CD4-positive, CD25-positive, alpha-beta regulatory T cell (primary cell): ENCODE results near the gene RPS6KA5. TPM values are rescaled to one million over a fixed set of nuclear protein-coding genes. Genes with fewer than 3 reads are reported as not detected.

Experiments used
- ATAC-seq, 2 donors: fragments of 150-1000 bp; cut with Tn5 transposase; one replicate each; pipeline ENCODE4 v1.10.0; 2021; ENCODE audit warnings: low read depth in 2 of 2, moderate number of reproducible peaks in 2 of 2, moderate library complexity in 1 of 2
- DNase-seq, 3 donors: peaks; one replicate each; pipeline versions ENCODE4 v3.0.0 to v3.0.0-alpha.2; 2012 to 2022; ENCODE audit warnings: mixed read lengths in 1 of 3
- H3K27ac ChIP-seq: one replicate; pipeline ENCODE4 v1.7.0; 2013; ENCODE audit warnings: mild to moderate bottlenecking, low read length; ENCODE audit not compliant: insufficient read depth, poor library complexity, severe bottlenecking
- H3K27me3 ChIP-seq: one replicate; pipeline ENCODE4 v1.7.0; 2013; ENCODE audit warnings: low read length; ENCODE audit not compliant: control insufficient read depth, insufficient read depth
- H3K36me3 ChIP-seq: one replicate; pipeline ENCODE4 v1.7.0; 2013; ENCODE audit warnings: mild to moderate bottlenecking, low read length, moderate library complexity; ENCODE audit not compliant: control insufficient read depth, insufficient read depth
- H3K4me1 ChIP-seq: 2 replicates; pipeline ENCODE4 v1.7.0; 2013; ENCODE audit warnings: mild to moderate bottlenecking, low read length; ENCODE audit not compliant: insufficient read depth, control insufficient read depth, poor library complexity, severe bottlenecking
- H3K4me3 ChIP-seq: one replicate; pipeline ENCODE4 v1.7.0; 2013; ENCODE audit warnings: low read depth, mild to moderate bottlenecking, low read length, moderate library complexity
- H3K9me3 ChIP-seq, 2 experiments: 1 replicate in 1 of 2; 2 replicates in 1 of 2; pipeline ENCODE4 v1.7.0; 2013; ENCODE audit warnings: low read length in 2 of 2, mild to moderate bottlenecking in 1 of 2, moderate library complexity in 1 of 2; ENCODE audit not compliant: control insufficient read depth in 2 of 2
- H3K27ac Mint-ChIP-seq, 3 donors: one replicate each; pipeline ENCODE4 v1.8.0; 2020 to 2022; ENCODE audit warnings: mild to moderate bottlenecking in 3 of 3, mixed read lengths in 3 of 3, moderate library complexity in 2 of 3
- H3K27me3 Mint-ChIP-seq: one replicate; pipeline ENCODE4 v1.8.0; 2022; ENCODE audit warnings: mild to moderate bottlenecking, mixed read lengths
- H3K36me3 Mint-ChIP-seq: one replicate; pipeline ENCODE4 v1.8.0; 2020; ENCODE audit warnings: mixed read lengths
- H3K4me1 Mint-ChIP-seq, 4 donors: one replicate each; pipeline ENCODE4 v1.8.0; 2020 to 2022; ENCODE audit warnings: mixed read lengths in 4 of 4, mild to moderate bottlenecking in 1 of 4
- H3K4me3 Mint-ChIP-seq, 4 donors: one replicate each; pipeline ENCODE4 v1.8.0; 2020 to 2022; ENCODE audit warnings: mild to moderate bottlenecking in 4 of 4, mixed read lengths in 4 of 4, moderate library complexity in 3 of 4
- H3K9me3 Mint-ChIP-seq, 7 donors: one replicate each; pipeline ENCODE4 v1.8.0; 2020 to 2022; ENCODE audit warnings: mixed read lengths in 7 of 7, mild to moderate bottlenecking in 3 of 7, moderate library complexity in 2 of 7
- polyA plus RNA-seq, 4 donors: library from polyadenylated mRNA; unstranded; fragments of 300-500 nt; fragmentation: Illumina TruSeq; gene quantifications; one replicate each; pipeline ENCODE4 v1.2.3, GENCODE V29; 2021
- total RNA-seq: library from RNA; stranded (reverse); gene quantifications from one replicate; pipeline ENCODE4 v1.2.3, GENCODE V29; 2022

RPS6KA5 gene
- total and polyA plus RNA-seq, 5 donors from 2014 or later = 20.9 to 38.2 (median 25.7) TPM

DNA sequence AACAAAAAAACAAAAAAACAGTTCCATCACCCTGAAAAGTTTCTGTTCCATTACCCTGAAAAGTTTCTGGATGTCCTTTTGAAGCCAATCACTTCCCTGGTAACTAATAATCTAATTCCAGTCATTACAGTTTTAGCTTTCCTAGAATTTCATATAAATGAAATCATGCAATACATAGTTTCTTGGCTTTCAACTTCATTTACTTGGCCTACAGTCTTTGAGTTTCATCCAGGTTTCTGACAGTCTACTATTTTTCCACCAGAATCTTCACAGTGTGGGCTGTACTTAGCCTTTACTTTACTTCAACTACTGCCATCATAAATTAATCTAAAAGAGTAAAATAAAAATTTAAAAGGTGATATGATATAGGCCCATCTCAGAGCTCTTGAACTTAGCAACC is 55.5 kb downstream of the RPS6KA5 start:
- no peak overlapping the region for H3K4me3 Mint-ChIP-seq

DNA sequence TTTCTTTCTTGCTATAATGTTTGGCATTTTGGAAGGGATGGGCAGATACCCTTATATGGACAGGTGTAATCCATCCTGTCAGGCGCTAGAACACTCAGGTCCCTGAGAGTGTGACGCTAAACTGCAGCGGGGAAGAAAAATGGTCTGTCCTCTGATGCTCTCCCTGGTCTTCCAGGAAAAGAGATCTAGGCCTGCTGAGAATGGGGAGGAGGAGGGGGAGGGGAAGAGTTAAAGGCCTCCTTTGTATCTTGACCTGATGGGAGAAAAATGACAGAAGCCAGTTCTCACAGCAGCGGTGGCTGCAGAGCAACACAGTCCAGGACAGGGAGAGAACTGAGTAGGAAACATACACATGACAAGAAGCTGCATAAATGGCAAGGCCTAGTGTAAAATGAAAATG is 61.1 kb downstream of the RPS6KA5 start:
- Histone ChIP-seq H3K27ac (no peak overlapping the region), H3K9me3 (no peaks in the 10 kb centered on the region), H3K36me3 (peaks cover 36% of the 10 kb centered on the region), H3K4me3 (no peak overlapping the region), H3K27me3 (no peaks in the 10 kb centered on the region), H3K4me1 (peaks cover 7% of the 10 kb centered on the region)
- peaks cover 23% of the 10 kb centered on the region for H3K36me3 Mint-ChIP-seq
- H3K27me3 Mint-ChIP-seq = no peaks in the 10 kb centered on the region
- no peak for DNase-seq
- H3K27ac Mint-ChIP-seq = peak overlapping the region in 2 of 3 donors; percentile 60 to 62
- no peaks in the 10 kb centered on the region for H3K9me3 Mint-ChIP-seq
- H3K4me3 Mint-ChIP-seq = no peak overlapping the region
- no peak for ATAC-seq
- peaks cover 19 to 30% (median 23%) of the 10 kb centered on the region in 4 donors for H3K4me1 Mint-ChIP-seq

More for the DNA sequence above, 55.5 kb downstream of the RPS6KA5 start:
- H3K27ac Mint-ChIP-seq = no peak overlapping the region
- no peaks in the 10 kb centered on the region for H3K27me3 ChIP-seq
- H3K4me1 ChIP-seq = peaks cover 31% of the 10 kb centered on the region
- no peak overlapping the region for H3K27ac ChIP-seq
- H3K9me3 Mint-ChIP-seq = no peaks in the 10 kb centered on the region
- ATAC-seq = no peak
- no peaks in the 10 kb centered on the region for H3K9me3 ChIP-seq
- H3K27me3 Mint-ChIP-seq = no peaks in the 10 kb centered on the region
- DNase-seq = no peak
- H3K36me3 ChIP-seq = peaks cover 2% of the 10 kb centered on the region
- H3K36me3 Mint-ChIP-seq = peaks cover 5% of the 10 kb centered on the region
- peaks cover 35 to 53% (median 41%) of the 10 kb centered on the region in 4 donors for H3K4me1 Mint-ChIP-seq
- no peak overlapping the region for H3K4me3 ChIP-seq

DNA sequence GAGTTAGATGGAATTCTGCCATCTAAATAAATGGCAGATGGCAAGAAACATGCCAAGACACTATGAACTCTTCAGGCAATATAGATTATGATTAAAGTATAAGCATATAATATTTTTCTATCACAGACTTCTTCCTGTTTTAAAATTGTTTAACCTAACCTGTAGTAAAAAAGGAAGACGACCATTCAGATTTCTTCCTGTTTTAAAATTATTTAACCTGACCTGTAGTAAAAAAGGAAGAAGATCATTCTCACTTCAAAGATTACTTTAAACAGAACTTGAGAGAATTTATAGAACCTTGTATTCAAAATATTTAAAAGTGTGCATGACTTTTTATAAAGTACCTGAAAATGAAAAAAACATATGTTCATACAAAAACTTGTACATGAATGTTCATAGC is 63.5 kb downstream of the RPS6KA5 start:
- no peak overlapping the region for H3K4me3 ChIP-seq
- DNase-seq (no peak), ATAC-seq (no peak)
- H3K4me1 ChIP-seq = peaks cover under 1% of the 10 kb centered on the region
- no peaks in the 10 kb centered on the region for H3K9me3 ChIP-seq
- no peaks in the 10 kb centered on the region for H3K27me3 ChIP-seq
- H3K27ac Mint-ChIP-seq = no peak overlapping the region
- no peak overlapping the region for H3K27ac ChIP-seq
- peaks cover 36% of the 10 kb centered on the region for H3K36me3 ChIP-seq
- peaks cover 24 to 44% (median 34%) of the 10 kb centered on the region in 4 donors for H3K4me1 Mint-ChIP-seq
- H3K36me3 Mint-ChIP-seq = peaks cover 39% of the 10 kb centered on the region
- no peak overlapping the region for H3K4me3 Mint-ChIP-seq
- peaks cover 0 to 2% (median 0%) of the 10 kb centered on the region in 7 donors for H3K9me3 Mint-ChIP-seq
- H3K27me3 Mint-ChIP-seq = no peaks in the 10 kb centered on the region

DNA sequence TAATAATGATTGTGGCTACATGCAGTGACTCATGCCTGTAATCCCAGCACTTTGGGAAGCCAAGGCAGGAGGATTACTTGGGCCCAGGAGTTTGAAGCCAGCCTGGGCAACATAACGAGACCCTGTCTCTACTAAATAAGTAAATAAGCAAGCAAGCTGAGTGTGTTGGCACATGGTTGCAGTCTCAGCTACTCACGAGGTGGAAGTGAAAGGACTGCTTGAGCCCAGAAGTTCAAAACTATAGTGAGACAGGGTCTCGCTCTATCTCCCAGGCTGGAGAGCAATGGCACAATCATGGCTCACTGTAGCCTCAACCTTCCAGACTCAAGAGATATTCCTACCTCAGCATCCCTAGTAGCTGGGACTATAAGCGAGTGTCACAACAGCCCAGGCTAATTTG is 64.7 kb downstream of the RPS6KA5 start:
- Histone ChIP-seq H3K4me3 (no peak overlapping the region), H3K4me1 (no peaks in the 10 kb centered on the region), H3K9me3 (no peaks in the 10 kb centered on the region), H3K27ac (no peak overlapping the region), H3K36me3 (peaks cover 39% of the 10 kb centered on the region), H3K27me3 (no peaks in the 10 kb centered on the region)
- no peak for DNase-seq
- Mint-ChIP-seq H3K27ac (no peak overlapping the region), H3K9me3 (peaks cover 0 to 2% (median 0%) of the 10 kb centered on the region in 7 donors), H3K27me3 (no peaks in the 10 kb centered on the region), H3K4me1 (peaks cover 24 to 52% (median 33%) of the 10 kb centered on the region in 4 donors), H3K4me3 (no peak overlapping the region), H3K36me3 (peaks cover 46% of the 10 kb centered on the region)
- no peak for ATAC-seq

DNA sequence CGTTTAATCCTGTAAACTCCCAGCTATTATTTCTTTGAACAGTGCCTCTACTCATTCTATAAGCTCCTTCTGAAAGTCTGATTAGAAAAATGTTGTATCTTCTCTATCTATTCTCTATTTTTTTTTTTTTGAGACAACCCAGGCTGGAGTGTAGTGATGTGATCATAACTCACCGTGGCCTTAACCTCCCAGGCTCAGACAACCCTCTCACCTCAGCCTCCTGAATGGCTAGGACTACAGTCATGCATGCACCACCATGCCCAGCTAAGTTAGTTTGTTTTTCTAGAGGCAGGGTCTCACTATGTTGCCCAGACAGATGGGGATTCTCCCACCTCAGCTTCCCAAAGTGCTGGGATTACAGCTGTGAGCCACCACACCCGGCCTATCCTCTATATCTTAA is 66.6 kb downstream of the RPS6KA5 start:
- ATAC-seq (no peak), DNase-seq (no peak)
- no peak overlapping the region for H3K27ac ChIP-seq
- no peaks in the 10 kb centered on the region for H3K9me3 ChIP-seq
- peaks cover 25% of the 10 kb centered on the region for H3K36me3 ChIP-seq
- Mint-ChIP-seq H3K27me3 (no peaks in the 10 kb centered on the region), H3K9me3 (peaks cover 0 to 2% (median 0%) of the 10 kb centered on the region in 7 donors), H3K4me1 (peaks cover 26 to 55% (median 39%) of the 10 kb centered on the region in 4 donors), H3K4me3 (peak overlapping the region in 1 of 4 donors; percentile 39), H3K27ac (peak overlapping the region in 2 of 3 donors; percentile 43 to 81), H3K36me3 (peaks cover 50% of the 10 kb centered on the region)
- H3K4me3 ChIP-seq = no peak overlapping the region
- H3K27me3 ChIP-seq = no peaks in the 10 kb centered on the region
- H3K4me1 ChIP-seq = no peaks in the 10 kb centered on the region

DNA sequence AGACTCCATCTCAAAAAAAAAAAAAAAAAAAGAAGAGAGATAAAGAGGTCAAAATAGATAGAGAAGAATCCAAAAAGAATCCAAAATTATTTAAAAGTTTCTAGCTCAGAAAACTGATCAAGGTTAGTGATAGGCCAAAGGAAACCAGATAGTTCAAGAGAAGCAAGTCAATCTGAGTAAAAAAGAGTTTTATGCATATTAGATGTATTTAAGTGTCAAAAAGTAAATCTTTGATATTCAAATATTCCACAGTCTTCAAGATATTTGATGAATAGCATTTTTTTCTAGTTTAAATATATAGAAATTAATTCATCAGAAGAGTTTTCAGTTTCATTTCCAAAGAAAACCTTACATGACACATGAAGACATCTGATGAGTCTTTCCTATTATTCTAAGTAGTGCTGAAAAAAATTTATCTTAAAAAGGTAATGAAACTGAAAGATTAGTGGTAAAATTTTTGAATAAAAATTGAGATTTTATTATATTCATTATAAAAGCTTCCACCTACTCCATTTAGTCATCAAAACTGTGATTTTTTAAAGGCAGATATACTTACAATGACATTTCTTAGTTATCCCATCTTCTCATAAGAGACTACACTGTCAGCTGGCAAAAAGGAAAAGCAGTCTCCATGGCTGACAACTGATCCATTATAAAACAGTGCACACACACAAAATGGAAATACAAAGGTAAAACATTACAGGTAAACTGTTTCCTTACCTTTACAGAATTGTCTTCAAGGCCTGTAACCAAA is 68.6 kb downstream of the RPS6KA5 start:
- Mint-ChIP-seq H3K4me3 (no peak overlapping the region), H3K27ac (peak overlapping the region in 1 of 3 donors; percentile 33)

DNA sequence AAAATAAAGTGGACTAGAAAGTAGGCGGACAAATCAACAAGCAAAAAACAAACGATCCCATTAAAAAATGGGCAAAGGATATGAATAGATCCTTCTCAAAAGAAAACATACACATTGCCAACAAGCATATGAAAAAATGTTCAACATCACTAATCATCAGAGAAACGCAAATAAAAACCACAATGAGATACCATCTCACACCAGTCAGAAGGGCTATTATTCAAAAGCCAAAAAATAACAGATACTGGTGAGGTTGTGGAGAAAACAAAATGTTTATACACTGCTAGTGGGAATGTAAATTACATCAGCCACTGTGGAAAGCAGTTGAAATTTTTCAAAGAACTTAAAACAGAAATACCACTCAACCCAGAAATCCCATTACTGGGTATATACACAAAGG is 70.3 kb downstream of the RPS6KA5 start:
- no peaks in the 10 kb centered on the region for H3K27me3 Mint-ChIP-seq
- peaks cover 0 to 2% (median 0%) of the 10 kb centered on the region in 7 donors for H3K9me3 Mint-ChIP-seq
- ATAC-seq (no peak), DNase-seq (no peak)
- H3K4me1 Mint-ChIP-seq = peaks cover 36 to 64% (median 42%) of the 10 kb centered on the region in 4 donors
- Histone ChIP-seq H3K36me3 (peaks cover 5% of the 10 kb centered on the region), H3K4me3 (no peak overlapping the region), H3K27ac (no peak overlapping the region), H3K9me3 (no peaks in the 10 kb centered on the region), H3K4me1 (no peaks in the 10 kb centered on the region), H3K27me3 (no peaks in the 10 kb centered on the region)
- no peak overlapping the region for H3K4me3 Mint-ChIP-seq
- H3K27ac Mint-ChIP-seq = peak overlapping the region in 1 of 3 donors; percentile 60
- peaks cover 47% of the 10 kb centered on the region for H3K36me3 Mint-ChIP-seq

More for the DNA sequence above, 68.6 kb downstream of the RPS6KA5 start:
- H3K27ac ChIP-seq = no peak overlapping the region
- Mint-ChIP-seq H3K36me3 (peaks cover 45% of the 10 kb centered on the region), H3K4me1 (peaks cover 29 to 62% (median 38%) of the 10 kb centered on the region in 4 donors), H3K27me3 (no peaks in the 10 kb centered on the region), H3K9me3 (peaks cover 0 to 2% (median 0%) of the 10 kb centered on the region in 7 donors)
- DNase-seq (no peak), ATAC-seq (no peak)
- no peaks in the 10 kb centered on the region for H3K27me3 ChIP-seq
- H3K36me3 ChIP-seq = peaks cover 12% of the 10 kb centered on the region
- no peak overlapping the region for H3K4me3 ChIP-seq
- H3K9me3 ChIP-seq = no peaks in the 10 kb centered on the region
- no peaks in the 10 kb centered on the region for H3K4me1 ChIP-seq

DNA sequence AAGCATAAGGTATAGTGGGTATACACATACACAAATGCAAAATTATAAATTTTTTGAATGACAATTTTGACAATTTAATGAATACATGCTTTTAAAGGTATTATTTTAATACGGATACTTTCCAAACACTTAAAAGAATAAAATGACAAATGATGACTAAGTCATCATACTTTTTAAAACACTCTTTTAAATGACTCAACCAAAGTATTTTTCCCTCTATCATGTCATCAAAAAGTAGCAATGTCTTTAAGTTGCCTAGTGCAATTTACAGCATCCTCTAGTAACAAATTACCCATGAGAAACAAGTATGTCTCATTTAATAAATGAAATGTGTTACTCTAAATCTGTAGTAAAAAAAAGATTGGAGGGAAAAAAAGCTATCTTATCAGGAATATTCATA is 73.3 kb downstream of the RPS6KA5 start:
- ATAC-seq (no peak), DNase-seq (no peak)
- Histone ChIP-seq H3K36me3 (peaks cover 3% of the 10 kb centered on the region), H3K4me3 (no peak overlapping the region), H3K4me1 (no peaks in the 10 kb centered on the region), H3K9me3 (no peaks in the 10 kb centered on the region), H3K27ac (no peak overlapping the region), H3K27me3 (no peaks in the 10 kb centered on the region)
- Mint-ChIP-seq H3K27me3 (no peaks in the 10 kb centered on the region), H3K4me1 (peaks cover 24 to 39% (median 28%) of the 10 kb centered on the region in 4 donors), H3K4me3 (no peak overlapping the region), H3K27ac (no peak overlapping the region), H3K36me3 (peaks cover 38% of the 10 kb centered on the region), H3K9me3 (no peaks in the 10 kb centered on the region)
